ENCODE data around the gene UGT2B11. TPM values are rescaled to one million over a fixed set of nuclear protein-coding genes. Genes with fewer than 3 reads are reported as not detected.
"Not testable (repeated sequence)": the region's sequence is repeated elsewhere in the genome, so short reads cannot be mapped to it uniquely, and the experiment has no call there.

The UGT2B11 gene
- total RNA-seq, 1 donor from 2014 or later: not detected

- H3K4me3 ChIP-seq; H3K9me3 ChIP-seq; H3K27me3 ChIP-seq; H3K36me3 ChIP-seq; H3K27ac ChIP-seq; intact Hi-C loops (cut with DNase I); DNase-seq (ENCODE audit: low spot score in 2 of 2); H3K4me1 ChIP-seq: not testable (repeated sequence)
Observed at GRCh38 chr4:69179817-69180216, 34.7 kb downstream of the UGT2B11 start.

DNA sequence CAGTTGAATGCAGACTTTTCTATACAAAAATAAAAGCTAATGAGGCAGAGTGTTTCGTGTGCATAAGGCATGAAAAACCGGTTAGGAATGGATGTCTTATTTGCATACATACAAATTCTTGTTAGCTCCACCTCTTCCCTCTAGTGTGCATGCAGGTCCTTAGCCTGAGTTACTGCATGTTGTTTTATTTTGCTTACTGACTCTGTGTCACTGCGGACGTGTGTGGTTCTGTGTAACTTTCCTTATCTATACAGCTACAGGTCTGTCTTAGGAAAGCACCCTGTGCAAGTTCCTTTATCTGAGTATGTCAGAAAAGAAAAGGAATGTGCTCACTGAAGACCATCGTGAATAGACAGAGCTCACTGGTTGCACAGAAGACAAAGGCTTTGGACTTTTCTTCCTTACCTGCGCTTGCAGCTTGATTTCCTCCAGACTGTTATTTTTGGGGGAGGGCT, 35.8 kb downstream of the UGT2B11 start:
- intact Hi-C loops (cut with DNase I); H3K4me1 ChIP-seq; DNase-seq (ENCODE audit: low spot score in 2 of 2): not testable (repeated sequence)

DNA sequence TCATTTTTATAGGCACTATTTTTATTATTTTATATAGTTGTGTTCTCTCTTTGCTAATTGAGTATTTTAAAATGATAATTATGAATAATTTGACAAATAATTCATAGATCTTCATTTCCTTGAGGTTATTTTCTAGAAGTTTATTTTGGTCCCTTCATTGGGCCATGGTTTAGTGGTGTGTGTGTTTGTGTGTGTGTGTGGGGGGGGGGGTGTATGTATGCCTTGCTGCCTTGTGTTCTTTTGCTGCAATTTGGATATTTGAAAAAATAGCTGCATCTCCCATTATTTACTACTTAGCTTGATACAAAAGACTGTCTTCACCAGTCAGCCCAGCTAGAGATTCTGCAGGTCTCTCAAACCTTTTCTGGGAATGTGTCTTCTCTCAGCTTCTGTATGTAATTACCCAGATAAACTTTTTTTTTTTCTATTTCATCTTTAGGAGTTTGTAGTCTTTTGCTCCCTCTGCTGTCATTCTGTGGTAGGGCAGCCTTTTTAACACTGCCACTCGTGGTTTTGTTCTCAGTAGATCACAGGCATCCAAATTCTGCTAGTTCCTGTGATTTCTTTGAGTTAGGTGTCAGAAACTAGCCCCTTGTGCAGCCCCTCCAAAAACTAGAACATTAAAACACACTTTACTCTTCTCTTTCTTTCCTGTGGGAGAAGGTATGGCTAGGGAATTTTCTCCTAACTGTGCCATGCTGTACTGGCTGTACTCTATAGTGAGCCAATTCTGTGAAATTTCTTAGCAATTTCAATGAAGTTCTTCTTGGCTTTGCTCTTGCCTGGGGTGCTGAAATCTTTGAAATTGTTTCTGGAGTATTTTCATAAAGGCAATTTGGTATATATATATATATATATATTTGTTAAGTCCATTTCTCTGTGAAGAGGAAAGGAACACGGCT, 44.1 kb downstream of the UGT2B11 start:
- DNase-seq (ENCODE audit: low spot score in 2 of 2); H3K36me3 ChIP-seq: not testable (repeated sequence)

More for the DNA sequence above, 35.8 kb downstream of the UGT2B11 start:
- H3K36me3 ChIP-seq, H3K4me3 ChIP-seq, H3K27me3 ChIP-seq, H3K9me3 ChIP-seq, H3K27ac ChIP-seq: not testable (repeated sequence)

DNA sequence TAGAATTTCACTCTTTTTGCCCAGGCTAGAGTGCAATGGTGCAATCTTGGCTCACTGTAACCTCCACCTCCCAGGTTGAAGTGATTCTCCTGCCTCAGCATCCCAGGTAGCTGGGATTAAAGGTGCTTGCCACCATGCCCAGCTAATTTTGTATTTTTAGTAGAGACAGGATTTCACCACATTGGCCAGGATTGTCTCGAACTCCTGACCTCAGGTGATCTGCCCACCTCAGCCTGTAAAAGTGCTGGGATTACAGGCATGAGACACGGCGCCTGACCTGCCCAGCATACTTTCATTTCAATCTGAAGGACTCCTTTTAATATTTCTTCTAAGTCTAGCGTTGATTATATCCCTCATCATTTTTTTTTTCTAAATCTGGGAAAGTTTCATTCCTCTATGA, 45.4 kb downstream of the UGT2B11 start:
- H3K27ac ChIP-seq; H3K9me3 ChIP-seq; DNase-seq (ENCODE audit: low spot score in 2 of 2); H3K4me3 ChIP-seq; intact Hi-C loops (cut with DNase I); H3K4me1 ChIP-seq; H3K36me3 ChIP-seq; H3K27me3 ChIP-seq: not testable (repeated sequence)

More for the DNA sequence above, 44.1 kb downstream of the UGT2B11 start:
- H3K27ac ChIP-seq; H3K9me3 ChIP-seq; H3K4me1 ChIP-seq; intact Hi-C loops (cut with DNase I); H3K27me3 ChIP-seq; H3K4me3 ChIP-seq: not testable (repeated sequence)

GRCh38 chr4:69167300-69167699, 47.2 kb downstream of the UGT2B11 start:
- DNase-seq (ENCODE audit: low spot score in 2 of 2): no peak
- no peaks in the 10 kb centered on the region for H3K36me3 ChIP-seq
- H3K9me3 ChIP-seq: no peaks in the 10 kb centered on the region
- TF ChIP-seq CTCF (IDR thresholded peaks at IDR 0.05): no peak
- no peaks in the 10 kb centered on the region for H3K4me1 ChIP-seq
- no peaks in the 10 kb centered on the region for H3K27me3 ChIP-seq
- H3K27ac ChIP-seq: no peak overlapping the region
- no peak overlapping the region for H3K4me3 ChIP-seq
- intact Hi-C loops (cut with DNase I): no loop called here

DNA sequence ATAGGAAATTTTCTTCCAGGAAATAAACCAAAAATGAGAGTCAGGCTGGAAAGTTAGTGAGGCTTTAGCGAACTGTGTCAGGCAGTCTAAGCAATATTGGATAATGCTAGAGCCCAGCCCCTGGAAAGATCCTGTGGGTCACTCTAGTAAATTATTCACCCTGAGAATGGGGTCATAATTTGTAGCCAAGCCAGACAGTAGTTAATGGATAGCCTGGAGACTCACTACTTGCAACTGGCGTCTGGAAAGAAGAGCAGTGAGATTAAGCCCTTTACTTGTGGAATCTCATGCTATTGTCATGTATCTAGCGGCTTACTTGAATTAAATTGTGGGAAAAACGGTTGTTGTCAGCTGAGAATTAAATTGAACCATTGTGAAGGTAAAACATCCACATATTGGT, 48.2 kb downstream of the UGT2B11 start:
- not testable (repeated sequence) for H3K27me3 ChIP-seq; DNase-seq (ENCODE audit: low spot score in 2 of 2); H3K27ac ChIP-seq

DNA sequence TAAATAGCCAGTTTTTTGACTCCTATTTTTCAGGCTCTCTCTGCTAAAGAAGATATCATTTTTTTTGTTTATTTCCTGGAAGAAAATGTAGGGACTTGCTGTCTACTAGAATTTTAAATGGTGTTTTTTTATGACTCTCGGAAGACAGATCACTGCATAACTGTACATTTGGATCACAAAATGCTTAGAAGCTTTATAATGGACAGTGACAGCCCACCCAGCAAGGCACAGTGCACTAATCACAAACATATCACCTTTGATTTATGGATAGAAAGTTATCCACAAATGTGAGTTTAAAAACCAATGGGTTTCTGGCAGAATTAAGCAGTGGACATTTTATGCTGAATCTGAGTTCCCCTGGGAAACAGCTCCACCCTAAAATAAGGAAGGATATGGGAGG, 48.8 kb downstream of the UGT2B11 start:
- H3K4me1 ChIP-seq; intact Hi-C loops (cut with DNase I): not testable (repeated sequence)

More for the DNA sequence above, 48.2 kb downstream of the UGT2B11 start:
- H3K36me3 ChIP-seq; H3K9me3 ChIP-seq; intact Hi-C loops (cut with DNase I); H3K4me1 ChIP-seq; H3K4me3 ChIP-seq: not testable (repeated sequence)

GRCh38 chr4:69156913-69157312, 57.6 kb downstream of the UGT2B11 start:
- H3K36me3 ChIP-seq: no peaks in the 10 kb centered on the region
- H3K27me3 ChIP-seq: no peaks in the 10 kb centered on the region
- no peaks in the 10 kb centered on the region for H3K9me3 ChIP-seq
- intact Hi-C loops (cut with DNase I): no loop called here
- TF ChIP-seq CTCF (IDR thresholded peaks at IDR 0.05): no peak
- H3K4me1 ChIP-seq: no peaks in the 10 kb centered on the region
- no peak for DNase-seq (ENCODE audit: low spot score in 2 of 2)
- H3K4me3 ChIP-seq: no peak overlapping the region
- no peak overlapping the region for H3K27ac ChIP-seq

More for the DNA sequence above, 48.8 kb downstream of the UGT2B11 start:
- not testable (repeated sequence) for H3K9me3 ChIP-seq; H3K4me3 ChIP-seq; H3K36me3 ChIP-seq; H3K27me3 ChIP-seq; DNase-seq (ENCODE audit: low spot score in 2 of 2); H3K27ac ChIP-seq
